Activated CD8-positive, alpha-beta T cell treated with anti-CD3 and anti-CD28 coated beads for 36 hours (primary cell): ENCODE data around the gene RLN3. TPM values are rescaled to one million over a fixed set of nuclear protein-coding genes. Genes with fewer than 3 reads are reported as not detected.

Experiments
- ATAC-seq: fragments of 200-7000 bp; cut with Tn5 transposase; one replicate; pipeline ENCODE4 v1.10.0; 2021; ENCODE audit warnings: mild to moderate bottlenecking, moderate library complexity
- CTCF ChIA-PET: fragments of 350-600 bp; sonication (Branson Sonifier 250); formaldehyde crosslinking; loops from one replicate; lab custom pipeline; 2021; ENCODE audit warnings: antibody characterized with exemption; lab: Charles Lee
- POLR2A ChIA-PET: fragments of 350-600 bp; sonication (Branson Sonifier 250); formaldehyde crosslinking; loops from one replicate; lab custom pipeline; 2021; ENCODE audit warnings: antibody characterized with exemption; lab: Charles Lee
- DNase-seq: peaks from one replicate; pipeline ENCODE4 v3.0.0-alpha.2; 2020
- H3K27ac Mint-ChIP-seq: one replicate; pipeline ENCODE4 v1.8.0; 2021; ENCODE audit warnings: mild to moderate bottlenecking, mixed read lengths
- H3K27me3 Mint-ChIP-seq: one replicate; pipeline ENCODE4 v1.8.0; 2021; ENCODE audit warnings: mixed read lengths
- H3K36me3 Mint-ChIP-seq: one replicate; pipeline ENCODE4 v1.8.0; 2021; ENCODE audit warnings: low read depth, mixed read lengths
- H3K4me1 Mint-ChIP-seq: one replicate; pipeline ENCODE4 v1.8.0; 2021; ENCODE audit warnings: low read depth, mixed read lengths
- H3K4me3 Mint-ChIP-seq: one replicate; pipeline ENCODE4 v1.8.0; 2021; ENCODE audit warnings: mild to moderate bottlenecking, moderate library complexity, mixed read lengths
- H3K9me3 Mint-ChIP-seq: one replicate; pipeline ENCODE4 v1.8.0; 2021; ENCODE audit warnings: mixed read lengths
- intact Hi-C: fragments of 100-400 bp; cut with micrococcal nuclease; formaldehyde crosslinking; loops from one replicate; pipeline ENCODE4 v1.10.0; 2022
- total RNA-seq, 2 experiments: library from RNA; stranded (reverse); gene quantifications; one replicate each; pipeline ENCODE4 v1.2.3, GENCODE V29; 2021
- TF ChIP-seq, protein P1 (sequence below): fragments of 200-600 bp; IDR thresholded peaks from one replicate; pipeline ENCODE4 v1.8.0; 2022; ENCODE audit warnings: antibody characterized with exemption, mild to moderate bottlenecking

Gene RLN3
- total RNA-seq, 2 experiments from 2014 or later: not detected

DNA sequence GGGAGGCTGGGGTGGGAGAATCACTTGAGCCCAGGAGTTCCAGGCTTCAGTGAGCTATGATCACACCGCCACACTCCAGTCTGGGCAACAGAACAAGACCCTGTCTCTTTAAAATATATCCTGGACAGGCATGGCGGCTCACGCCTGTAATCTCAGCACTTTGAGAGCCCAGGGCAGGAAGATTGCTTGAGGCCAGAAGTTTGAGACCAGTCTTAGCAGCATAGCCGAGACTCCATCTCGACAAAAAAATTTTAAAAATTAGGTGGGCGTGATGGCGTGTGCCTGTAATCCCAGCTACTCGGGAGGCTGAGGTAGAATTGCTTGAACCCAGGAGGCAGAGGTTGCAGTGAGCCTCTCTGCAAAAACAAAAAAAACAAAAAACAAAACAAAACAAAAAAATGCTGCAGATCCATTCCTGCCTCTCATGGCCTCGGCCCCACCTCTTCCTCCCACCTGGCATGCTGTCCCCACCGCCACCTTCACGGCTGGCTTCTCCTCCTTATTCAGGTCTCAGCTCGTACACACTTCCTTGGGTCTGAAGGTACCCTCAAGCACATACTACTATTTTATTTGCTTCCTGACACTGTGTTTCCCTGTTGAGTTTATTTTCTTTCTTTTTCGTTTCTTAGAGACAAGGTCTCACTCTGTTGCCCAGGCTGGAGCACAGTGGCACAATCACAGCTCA, 27.1 kb upstream of the RLN3 start:
- H3K27me3 Mint-ChIP-seq: no peaks in the 10 kb centered on the region
- H3K9me3 Mint-ChIP-seq: peaks cover 7% of the 10 kb centered on the region
- H3K4me3 Mint-ChIP-seq: no peak overlapping the region
- intact Hi-C loops: no loop called here
- ChIA-PET CTCF (interaction anchor here (0.7 to 1.7 kb wide), 3 partner anchors 73 to 139 kb away, joined by 3 to 5 read pairs (median 3); no protein-coding TSS in a partner anchor), POLR2A (interaction anchor here (0.6 to 9.9 kb wide), 4 partner anchors 14 to 47 kb away, joined by 3 to 96 read pairs (median 6); no protein-coding TSS in a partner anchor)
- peaks cover 48% of the 10 kb centered on the region for H3K4me1 Mint-ChIP-seq
- ATAC-seq (no peak), DNase-seq (no peak)
- TF ChIP-seq, protein P1, sequence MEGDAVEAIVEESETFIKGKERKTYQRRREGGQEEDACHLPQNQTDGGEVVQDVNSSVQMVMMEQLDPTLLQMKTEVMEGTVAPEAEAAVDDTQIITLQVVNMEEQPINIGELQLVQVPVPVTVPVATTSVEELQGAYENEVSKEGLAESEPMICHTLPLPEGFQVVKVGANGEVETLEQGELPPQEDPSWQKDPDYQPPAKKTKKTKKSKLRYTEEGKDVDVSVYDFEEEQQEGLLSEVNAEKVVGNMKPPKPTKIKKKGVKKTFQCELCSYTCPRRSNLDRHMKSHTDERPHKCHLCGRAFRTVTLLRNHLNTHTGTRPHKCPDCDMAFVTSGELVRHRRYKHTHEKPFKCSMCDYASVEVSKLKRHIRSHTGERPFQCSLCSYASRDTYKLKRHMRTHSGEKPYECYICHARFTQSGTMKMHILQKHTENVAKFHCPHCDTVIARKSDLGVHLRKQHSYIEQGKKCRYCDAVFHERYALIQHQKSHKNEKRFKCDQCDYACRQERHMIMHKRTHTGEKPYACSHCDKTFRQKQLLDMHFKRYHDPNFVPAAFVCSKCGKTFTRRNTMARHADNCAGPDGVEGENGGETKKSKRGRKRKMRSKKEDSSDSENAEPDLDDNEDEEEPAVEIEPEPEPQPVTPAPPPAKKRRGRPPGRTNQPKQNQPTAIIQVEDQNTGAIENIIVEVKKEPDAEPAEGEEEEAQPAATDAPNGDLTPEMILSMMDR: no peak
- H3K27ac Mint-ChIP-seq: peak overlapping the region; percentile 77
- peaks cover 24% of the 10 kb centered on the region for H3K36me3 Mint-ChIP-seq

DNA sequence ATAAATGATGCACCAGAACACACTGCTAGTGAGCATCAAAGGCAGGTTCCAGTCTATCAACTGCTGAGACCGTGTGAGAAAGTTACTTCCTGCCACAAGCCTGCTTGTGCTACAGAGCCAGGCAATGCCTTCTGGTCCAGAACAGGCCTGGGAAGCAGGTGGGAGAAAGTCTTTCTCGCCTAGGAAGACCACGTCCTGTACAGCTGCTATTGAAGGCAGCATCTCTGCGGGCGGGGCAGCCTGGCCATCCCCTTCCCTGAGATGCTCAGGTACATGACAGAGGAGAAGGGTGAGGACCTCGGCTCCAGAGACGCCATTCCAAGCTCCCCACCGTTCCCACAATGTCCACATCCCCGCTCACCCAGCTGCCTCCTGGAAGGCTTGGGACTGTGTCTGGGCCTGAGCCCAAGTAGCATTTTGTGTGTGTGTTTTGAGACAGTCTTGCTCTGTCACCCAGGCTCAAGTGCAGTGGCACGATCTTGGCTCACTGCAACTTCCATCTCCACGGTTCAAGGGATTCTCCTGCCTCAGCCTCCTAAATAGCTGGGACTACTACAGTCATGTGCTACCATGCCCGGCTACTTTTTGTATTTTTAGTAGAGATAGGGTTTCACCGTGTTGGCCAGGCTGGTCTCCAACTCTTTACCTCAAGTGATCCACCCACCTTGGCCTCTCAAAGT, 25.2 kb upstream of the RLN3 start:
- H3K36me3 Mint-ChIP-seq: peaks cover 24% of the 10 kb centered on the region
- CTCF ChIA-PET: interaction anchor here (0.6 to 2.6 kb wide), 4 partner anchors 15 to 63 kb away, joined by 3 to 11 read pairs (median 8); partner anchors contain the start of gene IL27RA
- no peak for ATAC-seq
- peak overlapping the region; percentile 57 for H3K4me3 Mint-ChIP-seq
- no peaks in the 10 kb centered on the region for H3K27me3 Mint-ChIP-seq
- POLR2A ChIA-PET: interaction anchor here (0.6 to 9.9 kb wide), 6 partner anchors 10 to 134 kb away, joined by 3 to 96 read pairs (median 6); partner anchors contain the start of genes IL27RA and PODNL1
- peaks cover 7% of the 10 kb centered on the region for H3K9me3 Mint-ChIP-seq
- peaks cover 49% of the 10 kb centered on the region for H3K4me1 Mint-ChIP-seq
- H3K27ac Mint-ChIP-seq: peak overlapping the region; percentile 93
- TF ChIP-seq, protein P1: no peak
- peak; percentile 53 for DNase-seq
- intact Hi-C loops: no loop called here

DNA sequence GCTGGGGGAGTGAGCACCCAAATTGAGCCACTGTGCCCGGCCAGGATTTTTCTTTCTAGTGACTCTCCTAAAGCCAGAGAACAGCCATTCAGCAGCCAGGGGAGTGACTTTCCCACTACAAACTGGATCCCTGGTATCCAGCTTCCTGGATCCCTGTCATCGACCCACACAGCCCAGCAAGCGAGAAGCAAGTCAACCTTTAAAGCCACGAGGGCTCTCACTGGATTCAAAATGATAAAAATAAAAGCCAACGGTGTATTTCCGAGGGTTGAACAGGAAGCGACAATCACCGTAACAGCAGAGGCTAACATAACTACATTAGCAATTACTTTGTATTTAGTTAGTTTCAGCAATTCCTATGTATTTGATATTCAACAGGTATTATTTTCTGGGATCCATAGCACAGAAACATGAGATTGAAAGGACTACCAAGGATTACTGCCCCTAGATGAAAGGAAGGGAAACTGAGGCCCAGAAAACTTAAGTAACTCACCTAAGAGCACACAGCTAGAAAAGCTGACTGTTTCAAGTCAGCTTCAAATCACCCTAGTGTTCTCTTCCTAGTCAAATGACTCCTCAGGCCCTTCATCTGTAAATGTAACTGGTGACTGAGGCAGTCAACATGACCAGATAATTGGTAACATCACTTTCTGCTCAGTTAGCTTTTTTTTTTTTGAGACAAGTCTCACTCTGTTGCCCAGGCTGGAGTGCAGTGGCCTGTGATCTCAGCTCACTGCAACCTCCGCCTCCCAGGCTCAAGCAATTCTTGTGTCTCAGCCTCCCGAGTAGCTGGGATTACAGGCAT, 24.5 kb upstream of the RLN3 start:
- peak overlapping the region; percentile 93 for H3K27ac Mint-ChIP-seq
- ATAC-seq: no peak
- ChIA-PET POLR2A (interaction anchor here (0.6 to 9.9 kb wide), 7 partner anchors 10 to 134 kb away, joined by 3 to 96 read pairs (median 4); partner anchors contain the start of genes IL27RA and PODNL1), CTCF (interaction anchor here (1.1 to 2.6 kb wide), 4 partner anchors 16 to 45 kb away, joined by 3 to 11 read pairs (median 8); partner anchors contain the start of gene IL27RA)
- H3K4me1 Mint-ChIP-seq: peaks cover 47% of the 10 kb centered on the region
- TF ChIP-seq, protein P1: no peak
- peaks cover 7% of the 10 kb centered on the region for H3K9me3 Mint-ChIP-seq
- H3K4me3 Mint-ChIP-seq: peak overlapping the region; percentile 57
- H3K36me3 Mint-ChIP-seq: peaks cover 22% of the 10 kb centered on the region
- peak; percentile 37 for DNase-seq
- H3K27me3 Mint-ChIP-seq: no peaks in the 10 kb centered on the region
- intact Hi-C loops: no loop called here

DNA sequence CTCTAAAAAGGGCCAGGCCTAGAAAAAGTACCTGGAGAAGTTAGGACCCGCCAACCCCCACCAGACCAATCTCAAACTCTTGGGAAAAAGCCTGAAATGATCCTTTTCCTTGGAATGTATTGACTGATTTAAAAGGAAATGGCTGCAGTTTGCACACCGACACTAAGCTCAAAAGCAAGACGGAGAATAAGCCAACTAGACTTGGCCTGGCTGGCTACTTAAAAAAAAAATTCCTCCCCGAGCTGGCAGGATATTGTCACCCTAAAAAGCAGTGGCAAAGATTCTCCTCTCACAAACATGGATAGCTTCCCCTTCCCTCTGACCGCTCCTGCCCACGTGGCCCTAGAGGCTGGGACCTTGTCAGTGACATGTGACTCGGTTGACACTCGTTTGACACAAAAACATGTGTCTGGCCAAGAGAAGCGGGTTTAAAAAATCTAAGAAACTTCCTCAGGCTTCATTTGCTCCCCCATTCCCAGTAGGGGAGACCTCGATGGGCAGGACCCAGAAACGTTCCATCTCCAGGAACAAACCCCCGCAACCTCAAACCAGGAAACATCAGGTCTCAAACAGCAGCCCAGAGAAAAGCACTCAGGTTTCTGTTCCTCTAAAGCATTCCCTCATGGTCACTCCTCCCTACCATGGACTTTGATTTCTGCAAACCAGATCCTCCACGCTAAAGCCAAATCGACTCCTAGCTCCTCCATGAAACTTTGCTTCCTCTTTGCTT, 23.2 kb upstream of the RLN3 start:
- CTCF ChIA-PET: interaction anchor here (1.1 to 2.6 kb wide), 4 partner anchors 17 to 54 kb away, joined by 3 to 11 read pairs (median 7); partner anchors contain the start of gene IL27RA
- H3K4me3 Mint-ChIP-seq: peak overlapping the region; percentile 88
- H3K4me1 Mint-ChIP-seq: peaks cover 47% of the 10 kb centered on the region
- ATAC-seq (no peak), DNase-seq (no peak)
- H3K27me3 Mint-ChIP-seq: no peaks in the 10 kb centered on the region
- H3K36me3 Mint-ChIP-seq: peaks cover 10% of the 10 kb centered on the region
- POLR2A ChIA-PET: interaction anchor here (1.0 to 9.9 kb wide), 6 partner anchors 12 to 144 kb away, joined by 3 to 96 read pairs (median 4); no protein-coding TSS in a partner anchor
- H3K9me3 Mint-ChIP-seq: no peaks in the 10 kb centered on the region
- peak overlapping the region; percentile 89 for H3K27ac Mint-ChIP-seq
- intact Hi-C loops: no loop called here
- TF ChIP-seq, protein P1: no peak
